GM12878 (cell line): ENCODE measurements around the gene IFNA21.

ENCODE experiments used
- CTCF ChIP-seq, 3 experiments: IDR thresholded peaks in 2 of 3; conservative IDR thresholded peaks in 1 of 3; 2 replicates each; pipeline ENCODE4 v1.5.1; 2011; ENCODE audit warnings: low read depth in 3 of 3, low read length in 3 of 3, mild to moderate bottlenecking in 3 of 3, control low read depth in 2 of 3, moderate library complexity in 2 of 3, inconsistent platforms in 1 of 3, mixed read lengths in 1 of 3; ENCODE audit not compliant: control insufficient read depth in 2 of 3, insufficient read depth in 1 of 3; ENCODE audit errors: extremely low read depth in 1 of 3
- EZH2 ChIP-seq: IDR thresholded peaks from 2 replicates; pipeline ENCODE4 v1.6.1; 2012; ENCODE audit warnings: low read depth, mild to moderate bottlenecking, control low read depth, inconsistent platforms, low read length, borderline replicate concordance; ENCODE audit not compliant: control insufficient read depth
- TF ChIP-seq, protein P1 (sequence below): IDR thresholded peaks from 2 replicates; pipeline ENCODE4 v1.6.1; 2011; ENCODE audit warnings: low read depth, mild to moderate bottlenecking, low read length, moderate library complexity, borderline replicate concordance; ENCODE audit errors: extremely low read depth

DNA sequence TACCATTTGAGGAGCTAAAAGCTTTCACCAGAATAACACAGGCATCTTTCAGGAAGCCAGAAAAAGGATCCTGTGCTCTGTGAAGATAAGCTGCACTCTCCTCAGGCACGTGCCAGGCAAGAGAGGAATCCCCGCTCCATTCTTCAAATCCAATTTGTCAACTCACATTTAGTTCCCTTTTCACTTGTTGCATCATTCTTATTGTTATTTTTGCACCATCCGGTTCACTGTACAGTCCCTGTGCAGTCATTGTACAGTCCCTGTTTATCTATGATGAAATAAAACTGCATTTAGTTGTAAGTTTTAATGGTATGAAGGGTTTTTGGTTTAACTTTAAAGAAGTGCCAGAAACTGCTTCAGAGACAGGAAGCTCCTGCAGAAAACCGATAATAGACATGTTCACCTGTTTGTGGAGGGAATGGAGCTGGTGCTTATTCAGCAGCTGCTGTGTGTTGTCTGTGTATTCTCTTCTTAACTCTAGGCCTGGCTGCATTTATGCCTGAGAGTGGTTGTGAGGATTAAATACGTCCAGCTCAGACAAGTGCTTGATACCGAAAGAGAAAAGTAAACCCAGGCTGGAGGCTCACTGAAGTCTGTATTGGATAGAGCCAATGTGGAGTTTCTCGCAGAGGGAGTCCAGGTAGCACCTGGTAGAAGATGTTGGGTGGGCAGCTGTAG, 47.2 kb downstream of the IFNA21 start:
- TF ChIP-seq, protein P1, sequence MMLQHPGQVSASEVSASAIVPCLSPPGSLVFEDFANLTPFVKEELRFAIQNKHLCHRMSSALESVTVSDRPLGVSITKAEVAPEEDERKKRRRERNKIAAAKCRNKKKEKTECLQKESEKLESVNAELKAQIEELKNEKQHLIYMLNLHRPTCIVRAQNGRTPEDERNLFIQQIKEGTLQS = no peak
- no peak for TF ChIP-seq CTCF (IDR thresholded peaks at IDR 0.05 in 2 of 3, conservative IDR thresholded peaks at IDR 0.05 in 1 of 3; ENCODE audit: control insufficient read depth in 2 of 3, extremely low read depth in 1 of 3, insufficient read depth in 1 of 3, low read depth in 3 of 3, low read length in 3 of 3)
- no peak for TF ChIP-seq EZH2
